Gastrocnemius medialis (tissue), 4 donors: ENCODE data around the gene SLC48A1. TPM values are rescaled to one million over a fixed set of nuclear protein-coding genes. Genes with fewer than 3 reads are reported as not detected.

ENCODE experiments used
- ATAC-seq, 2 donors: fragments of 150-250 bp; one replicate each; pipeline ENCODE4 v1.9.1; 2016
- DNase-seq, 2 donors: peaks; one replicate each; pipeline ENCODE4 v3.0.0-alpha.2; 2019
- H3K27ac ChIP-seq, 4 donors: fragments of 200-600 bp; sonication (generic); 1 replicate in 1 of 4; 2 replicates in 3 of 4; pipeline ENCODE4 v1.5.1; 2016 to 2018; ENCODE audit warnings: mild to moderate bottlenecking in 2 of 4, moderate library complexity in 1 of 4
- H3K27me3 ChIP-seq, 3 donors: fragments of 200-600 bp; sonication (generic) in 2 of 3; 1 replicate in 1 of 3; 2 replicates in 2 of 3; pipeline versions ENCODE4 v1.5.1 to v1.6.0; 2016 to 2019; ENCODE audit warnings: mild to moderate bottlenecking in 1 of 3, moderate library complexity in 1 of 3
- H3K36me3 ChIP-seq, 2 donors: fragments of 200-600 bp; sonication (generic) in 1 of 2; one replicate each; pipeline ENCODE4 v1.5.1; 2017 to 2018
- H3K4me1 ChIP-seq, 2 donors: fragments of 200-600 bp; sonication (generic) in 1 of 2; one replicate each; pipeline ENCODE4 v1.5.1; 2016 to 2017; ENCODE audit warnings: mild to moderate bottlenecking in 2 of 2
- H3K4me3 ChIP-seq, 4 donors: fragments of 200-600 bp; sonication (generic) in 3 of 4; 1 replicate in 1 of 4; 2 replicates in 3 of 4; pipeline ENCODE4 v1.5.1; 2016 to 2019; ENCODE audit warnings: mild to moderate bottlenecking in 2 of 4
- H3K9me3 ChIP-seq, 3 donors: fragments of 200-600 bp; sonication (generic) in 2 of 3; 1 replicate in 1 of 3; 2 replicates in 2 of 3; pipeline ENCODE4 v1.5.1; 2016 to 2019
- POLR2A ChIP-seq, 2 donors: fragments of 450-650 bp; IDR thresholded peaks; one replicate each; pipeline ENCODE4 v1.6.1; 2017; ENCODE audit warnings: antibody characterized with exemption in 2 of 2, mild to moderate bottlenecking in 2 of 2, moderate library complexity in 2 of 2
- in situ Hi-C, 4 donors: fragments of 200-750 bp; cut with MboI; loops; one replicate each; pipeline versions ENCODE4 v1.15.0 to v1.8.0; 2017; ENCODE audit warnings: low sequenced_read_pairs in 4 of 4
- intact Hi-C: fragments of 100-400 bp; cut with DNase I; formaldehyde crosslinking; loops from one replicate; pipeline ENCODE4 v1.15.1; 2023; ENCODE audit warnings: low total_unique reads
- total RNA-seq, 4 donors: library from RNA; depleted of rRNA; stranded (reverse); fragments of >200 nt; gene quantifications; one replicate each; pipeline versions ENCODE4 v1.1.0 to v1.2.3, GENCODE V29; 2016
- TF ChIP-seq, protein P1 (sequence below), 5 experiments: fragments of 450-650 bp in 3 of 5; fragments of 200-600 bp in 2 of 5; sonication (generic) in 2 of 5; IDR thresholded peaks in 4 of 5; conservative IDR thresholded peaks in 1 of 5; 1 replicate in 4 of 5; 2 replicates in 1 of 5; pipeline ENCODE4 v1.5.1; 2016 to 2019; ENCODE audit warnings: antibody characterized with exemption in 5 of 5, mild to moderate bottlenecking in 3 of 5, moderate library complexity in 3 of 5

SLC48A1 gene
- total RNA-seq, 4 donors from 2014 or later: 28.3 to 62.6 (median 45.6) TPM

DNA sequence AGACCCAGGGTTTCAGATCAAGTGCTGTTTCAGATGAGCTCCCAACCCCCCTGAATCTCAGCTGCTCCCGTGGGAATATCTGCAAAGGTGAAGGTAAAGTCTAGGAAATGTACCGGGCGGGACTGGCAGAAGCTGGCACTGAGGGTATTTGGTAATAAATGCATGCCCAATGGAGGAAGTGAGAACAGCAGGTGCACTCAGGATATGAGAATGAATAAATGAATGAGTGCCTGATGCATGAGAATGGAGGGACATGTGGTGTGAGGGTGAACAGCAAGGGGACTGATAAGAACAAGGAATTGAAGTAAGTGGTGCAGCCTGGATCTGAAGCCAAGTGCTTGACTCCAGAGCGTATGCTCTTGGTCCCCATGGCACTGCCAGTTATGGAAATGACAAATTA is 25.9 kb upstream of the SLC48A1 start:
- in situ Hi-C loops: loop anchor here in 2 of 4 donors (25.0 kb wide), 1 partner anchor 90 kb away; no protein-coding TSS in a partner anchor
- no peak for DNase-seq
- Histone ChIP-seq H3K4me1 (peaks cover 6 to 9% of the 10 kb centered on the region in 2 donors), H3K9me3 (no peaks in the 10 kb centered on the region), H3K27me3 (no peaks in the 10 kb centered on the region), H3K27ac (no peak overlapping the region), H3K36me3 (no peaks in the 10 kb centered on the region), H3K4me3 (no peak overlapping the region)
- TF ChIP-seq, protein P1, sequence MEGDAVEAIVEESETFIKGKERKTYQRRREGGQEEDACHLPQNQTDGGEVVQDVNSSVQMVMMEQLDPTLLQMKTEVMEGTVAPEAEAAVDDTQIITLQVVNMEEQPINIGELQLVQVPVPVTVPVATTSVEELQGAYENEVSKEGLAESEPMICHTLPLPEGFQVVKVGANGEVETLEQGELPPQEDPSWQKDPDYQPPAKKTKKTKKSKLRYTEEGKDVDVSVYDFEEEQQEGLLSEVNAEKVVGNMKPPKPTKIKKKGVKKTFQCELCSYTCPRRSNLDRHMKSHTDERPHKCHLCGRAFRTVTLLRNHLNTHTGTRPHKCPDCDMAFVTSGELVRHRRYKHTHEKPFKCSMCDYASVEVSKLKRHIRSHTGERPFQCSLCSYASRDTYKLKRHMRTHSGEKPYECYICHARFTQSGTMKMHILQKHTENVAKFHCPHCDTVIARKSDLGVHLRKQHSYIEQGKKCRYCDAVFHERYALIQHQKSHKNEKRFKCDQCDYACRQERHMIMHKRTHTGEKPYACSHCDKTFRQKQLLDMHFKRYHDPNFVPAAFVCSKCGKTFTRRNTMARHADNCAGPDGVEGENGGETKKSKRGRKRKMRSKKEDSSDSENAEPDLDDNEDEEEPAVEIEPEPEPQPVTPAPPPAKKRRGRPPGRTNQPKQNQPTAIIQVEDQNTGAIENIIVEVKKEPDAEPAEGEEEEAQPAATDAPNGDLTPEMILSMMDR (IDR thresholded peaks at IDR 0.05 in 4 of 5, conservative IDR thresholded peaks at IDR 0.05 in 1 of 5): no peak
- no peak for TF ChIP-seq POLR2A (IDR thresholded peaks at IDR 0.05)
- intact Hi-C loops: no loop called here
- no peak for ATAC-seq

DNA sequence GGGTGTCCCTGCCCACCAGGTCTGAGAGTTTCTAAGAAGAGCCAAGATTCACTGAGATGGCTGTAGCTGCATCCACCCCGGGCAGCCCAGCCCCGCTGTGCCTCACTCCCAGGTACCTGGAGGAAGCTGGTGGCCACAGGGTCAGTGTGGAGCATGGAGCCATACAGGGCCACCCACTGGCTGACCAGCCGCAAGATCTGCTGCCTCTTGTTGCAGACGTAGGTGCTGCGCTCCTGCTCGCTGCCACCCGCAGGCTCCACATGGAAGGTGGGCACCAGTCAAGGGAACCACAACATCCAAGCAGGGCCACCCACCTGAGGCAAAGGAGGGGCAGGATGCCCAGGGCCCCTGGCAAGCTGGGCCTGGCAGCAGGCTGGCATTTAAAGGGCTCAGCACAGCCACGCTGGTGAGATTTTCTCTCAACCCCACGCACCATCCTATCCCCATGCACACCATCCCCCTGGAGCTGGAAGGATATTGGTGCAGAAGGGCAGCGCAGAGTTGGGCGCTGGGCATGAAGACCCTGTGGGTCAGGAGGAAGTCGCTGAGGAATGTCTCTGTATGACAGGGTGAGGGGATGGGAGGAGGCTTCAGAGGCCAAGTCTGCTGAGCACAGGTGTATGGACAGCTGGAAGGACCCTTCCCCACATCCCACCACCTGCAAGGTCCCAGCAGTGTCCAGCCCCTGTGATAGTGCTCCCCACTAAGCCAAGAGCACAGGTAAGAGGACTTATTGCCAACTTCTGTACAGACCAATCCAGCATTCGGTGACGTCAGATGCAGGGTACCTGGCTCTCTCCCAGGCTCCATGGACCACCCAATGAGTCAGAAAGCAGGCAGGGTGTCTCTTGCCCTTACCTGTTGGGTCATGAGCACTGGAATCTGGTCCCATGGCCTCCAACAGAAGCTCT is 25.2 kb upstream of the SLC48A1 start:
- in situ Hi-C loops: loop anchor here in 2 of 4 donors (25.0 kb wide), 1 partner anchor 89 kb away; no protein-coding TSS in a partner anchor
- intact Hi-C loops: no loop called here
- no peaks in the 10 kb centered on the region for H3K36me3 ChIP-seq
- H3K4me1 ChIP-seq: peaks cover 14 to 17% of the 10 kb centered on the region in 2 donors
- DNase-seq (no peak), ATAC-seq (no peak)
- no peak for TF ChIP-seq POLR2A (IDR thresholded peaks at IDR 0.05)
- TF ChIP-seq, protein P1 (IDR thresholded peaks at IDR 0.05 in 4 of 5, conservative IDR thresholded peaks at IDR 0.05 in 1 of 5): no peak
- H3K4me3 ChIP-seq: no peak overlapping the region
- no peaks in the 10 kb centered on the region for H3K27me3 ChIP-seq
- no peak overlapping the region for H3K27ac ChIP-seq
- no peaks in the 10 kb centered on the region for H3K9me3 ChIP-seq

DNA sequence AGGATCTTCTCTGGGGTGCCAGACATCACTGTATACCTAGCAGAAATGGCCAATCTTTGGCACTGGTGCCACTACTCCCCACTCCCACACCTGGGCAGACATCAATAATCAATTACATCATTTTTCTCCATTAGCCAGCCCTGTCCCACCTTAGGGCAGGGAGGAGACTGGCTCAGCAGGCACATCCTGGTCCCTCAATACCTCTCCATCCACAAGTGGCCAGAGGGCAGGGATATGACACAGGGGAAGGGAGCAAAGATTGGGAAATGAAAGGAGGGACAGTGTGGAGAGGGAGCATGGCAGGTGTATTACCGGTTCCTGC is 24.6 kb upstream of the SLC48A1 start:
- Histone ChIP-seq H3K27me3 (no peaks in the 10 kb centered on the region), H3K27ac (no peak overlapping the region), H3K4me1 (peaks cover 20 to 23% of the 10 kb centered on the region in 2 donors), H3K9me3 (no peaks in the 10 kb centered on the region), H3K36me3 (no peaks in the 10 kb centered on the region), H3K4me3 (no peak overlapping the region)
- TF ChIP-seq, protein P1 (IDR thresholded peaks at IDR 0.05 in 4 of 5, conservative IDR thresholded peaks at IDR 0.05 in 1 of 5): no peak
- in situ Hi-C loops: loop anchor here in 2 of 4 donors (25.0 kb wide), 1 partner anchor 89 kb away; no protein-coding TSS in a partner anchor
- no peak for ATAC-seq
- intact Hi-C loops: no loop called here
- no peak for DNase-seq

DNA sequence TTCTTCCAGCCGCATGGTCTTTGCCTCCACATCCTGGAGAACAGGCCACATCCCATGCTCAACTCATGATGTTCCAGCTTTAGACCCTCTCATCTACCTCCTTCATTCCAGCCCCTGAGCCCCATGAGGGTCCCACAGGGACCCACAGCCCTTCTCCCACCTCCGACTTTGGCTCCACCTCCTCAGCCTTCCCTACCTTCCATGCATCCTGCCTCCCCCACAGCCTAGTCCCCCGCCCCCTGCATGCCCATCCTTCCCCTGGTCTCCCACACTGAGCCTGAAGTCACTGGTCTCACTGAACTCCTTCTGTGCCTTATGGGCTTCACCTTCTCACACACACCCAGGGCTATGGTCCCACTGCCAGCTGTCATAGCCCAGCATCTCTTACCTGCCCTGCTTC is 24.1 kb upstream of the SLC48A1 start:
- peaks cover 24 to 27% of the 10 kb centered on the region in 2 donors for H3K4me1 ChIP-seq

More for the DNA sequence above, 24.1 kb upstream of the SLC48A1 start:
- no peaks in the 10 kb centered on the region for H3K9me3 ChIP-seq
- no peaks in the 10 kb centered on the region for H3K27me3 ChIP-seq
- TF ChIP-seq, protein P1 (IDR thresholded peaks at IDR 0.05 in 4 of 5, conservative IDR thresholded peaks at IDR 0.05 in 1 of 5): no peak
- TF ChIP-seq POLR2A (IDR thresholded peaks at IDR 0.05): no peak
- intact Hi-C loops (no loop called here), in situ Hi-C loops (loop anchor here in 2 of 4 donors (25.0 kb wide), 1 partner anchor 88 kb away; no protein-coding TSS in a partner anchor)
- H3K4me3 ChIP-seq: no peak overlapping the region
- H3K27ac ChIP-seq: no peak overlapping the region
- ATAC-seq (no peak), DNase-seq (no peak)
- no peaks in the 10 kb centered on the region for H3K36me3 ChIP-seq
